GM20000 (cell line): ENCODE measurements around the gene TMTC4.
"Not testable (repeated sequence)": the region's sequence is repeated elsewhere in the genome, so short reads cannot be mapped to it uniquely, and the experiment has no call there.

Experiments
- DNase-seq: peaks from one replicate; pipeline ENCODE4 v3.0.0; 2012; ENCODE audit warnings: low spot score
- TF ChIP-seq, protein P1 (sequence below): IDR thresholded peaks from 2 replicates; pipeline ENCODE4 v1.5.1; 2012; ENCODE audit warnings: mild to moderate bottlenecking, control low read depth; ENCODE audit errors: extremely low read depth, missing control alignments

TMTC4 gene

DNA sequence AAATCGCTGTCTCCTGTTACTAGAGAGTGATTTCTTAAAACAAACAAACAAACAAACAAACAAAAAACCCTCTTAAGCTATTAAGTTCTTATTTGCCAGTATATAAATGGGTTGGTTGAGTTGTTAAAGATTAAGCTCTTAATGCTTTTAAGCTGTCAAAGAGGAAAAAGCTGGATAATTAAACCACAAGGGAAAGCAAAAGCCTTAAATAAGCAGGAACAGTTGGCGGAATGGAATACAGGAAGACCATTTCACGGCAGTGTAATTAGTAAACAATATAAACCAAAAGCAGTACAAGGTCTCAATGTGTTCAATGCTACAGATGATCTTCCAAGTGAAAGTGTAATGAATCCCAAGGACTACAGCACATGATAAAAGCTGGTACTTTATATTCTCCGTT, 53.8 kb downstream of the TMTC4 start:
- TF ChIP-seq, protein P1, sequence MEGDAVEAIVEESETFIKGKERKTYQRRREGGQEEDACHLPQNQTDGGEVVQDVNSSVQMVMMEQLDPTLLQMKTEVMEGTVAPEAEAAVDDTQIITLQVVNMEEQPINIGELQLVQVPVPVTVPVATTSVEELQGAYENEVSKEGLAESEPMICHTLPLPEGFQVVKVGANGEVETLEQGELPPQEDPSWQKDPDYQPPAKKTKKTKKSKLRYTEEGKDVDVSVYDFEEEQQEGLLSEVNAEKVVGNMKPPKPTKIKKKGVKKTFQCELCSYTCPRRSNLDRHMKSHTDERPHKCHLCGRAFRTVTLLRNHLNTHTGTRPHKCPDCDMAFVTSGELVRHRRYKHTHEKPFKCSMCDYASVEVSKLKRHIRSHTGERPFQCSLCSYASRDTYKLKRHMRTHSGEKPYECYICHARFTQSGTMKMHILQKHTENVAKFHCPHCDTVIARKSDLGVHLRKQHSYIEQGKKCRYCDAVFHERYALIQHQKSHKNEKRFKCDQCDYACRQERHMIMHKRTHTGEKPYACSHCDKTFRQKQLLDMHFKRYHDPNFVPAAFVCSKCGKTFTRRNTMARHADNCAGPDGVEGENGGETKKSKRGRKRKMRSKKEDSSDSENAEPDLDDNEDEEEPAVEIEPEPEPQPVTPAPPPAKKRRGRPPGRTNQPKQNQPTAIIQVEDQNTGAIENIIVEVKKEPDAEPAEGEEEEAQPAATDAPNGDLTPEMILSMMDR, result no peak
- DNase-seq, result no peak

DNA sequence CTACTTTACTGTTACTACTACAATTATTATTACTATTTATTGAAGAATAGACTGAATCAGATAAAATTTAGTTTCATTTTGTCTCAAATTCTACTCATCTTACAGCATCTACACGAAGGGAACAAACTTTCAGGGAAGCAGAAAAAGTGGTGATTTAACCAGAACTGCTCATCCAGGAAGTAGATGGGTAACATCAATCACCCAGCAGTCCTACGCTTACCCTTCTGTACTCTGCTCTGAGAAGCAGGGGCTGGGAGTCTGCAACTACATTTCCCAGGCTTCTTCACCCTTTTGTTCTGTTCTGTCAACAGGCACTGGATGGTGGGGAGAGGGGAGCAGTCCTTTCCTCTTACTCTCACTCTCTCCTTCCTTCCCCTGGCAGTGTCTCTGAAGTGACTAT, 54.7 kb downstream of the TMTC4 start:
- TF ChIP-seq, protein P1, result no peak
- DNase-seq, result no peak

DNA sequence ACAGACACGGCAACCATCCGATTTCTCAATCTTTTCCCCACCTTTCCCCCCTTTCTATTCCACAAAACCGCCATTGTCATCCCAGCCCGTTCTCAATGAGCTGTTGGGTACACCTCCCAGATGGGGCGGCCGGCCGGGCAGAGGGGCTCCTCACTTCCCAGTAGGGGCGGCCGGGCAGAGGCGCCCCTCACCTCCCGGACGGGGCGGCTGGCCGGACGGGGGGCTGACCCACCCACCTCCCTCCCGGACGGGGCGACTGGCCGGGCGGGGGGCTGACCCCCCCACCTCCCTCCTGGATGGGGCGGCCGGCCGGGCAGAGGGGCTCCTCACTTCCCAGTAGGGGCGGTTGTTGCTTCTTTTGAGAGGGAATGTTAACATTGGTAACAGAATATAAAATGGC, 55.7 kb downstream of the TMTC4 start:
- not testable (repeated sequence) for DNase-seq

GRCh38 chr13:100613031-100613430, 61.6 kb downstream of the TMTC4 start:
- DNase-seq, result no peak
- TF ChIP-seq, protein P1, result no peak

DNA sequence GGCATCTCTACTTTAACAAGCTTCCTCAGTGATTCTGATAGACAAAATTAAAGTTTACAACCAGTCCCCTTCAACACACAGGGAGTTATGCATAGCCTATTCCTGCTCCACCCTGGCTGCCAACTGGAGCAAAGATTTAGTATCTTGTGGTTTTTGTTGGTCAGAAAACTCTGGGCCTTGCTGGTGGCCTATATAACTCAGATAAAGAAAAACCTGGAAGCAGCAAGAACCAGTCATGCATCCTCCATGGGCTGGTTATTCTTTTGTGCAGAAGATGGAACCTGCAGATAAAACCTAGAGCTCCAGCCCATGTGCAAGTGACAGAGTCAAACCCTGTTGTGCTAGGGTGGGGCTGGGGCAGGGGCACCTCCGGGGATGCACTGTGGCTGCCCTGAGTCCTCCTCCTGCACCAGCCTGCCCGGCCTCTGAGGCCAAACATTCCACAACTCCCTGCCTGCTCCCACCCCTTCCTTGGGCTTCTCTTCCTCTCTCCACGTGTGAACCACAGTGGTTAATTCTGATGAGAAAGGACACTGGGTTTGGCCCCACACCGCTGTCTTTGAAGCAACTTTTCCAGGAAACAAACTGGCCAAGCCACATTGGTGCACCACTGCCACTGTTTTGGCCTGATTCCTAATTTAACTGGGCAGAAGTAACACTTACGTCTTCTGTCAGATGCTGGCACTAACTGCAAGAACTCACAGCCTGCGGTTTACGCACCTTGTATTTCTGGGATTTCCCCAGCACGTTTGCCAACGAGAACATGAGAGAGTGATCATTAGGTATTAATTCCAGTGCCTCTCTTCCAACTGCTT, 62.7 kb downstream of the TMTC4 start:
- DNase-seq, result no peak
- TF ChIP-seq, protein P1, result no peak

DNA sequence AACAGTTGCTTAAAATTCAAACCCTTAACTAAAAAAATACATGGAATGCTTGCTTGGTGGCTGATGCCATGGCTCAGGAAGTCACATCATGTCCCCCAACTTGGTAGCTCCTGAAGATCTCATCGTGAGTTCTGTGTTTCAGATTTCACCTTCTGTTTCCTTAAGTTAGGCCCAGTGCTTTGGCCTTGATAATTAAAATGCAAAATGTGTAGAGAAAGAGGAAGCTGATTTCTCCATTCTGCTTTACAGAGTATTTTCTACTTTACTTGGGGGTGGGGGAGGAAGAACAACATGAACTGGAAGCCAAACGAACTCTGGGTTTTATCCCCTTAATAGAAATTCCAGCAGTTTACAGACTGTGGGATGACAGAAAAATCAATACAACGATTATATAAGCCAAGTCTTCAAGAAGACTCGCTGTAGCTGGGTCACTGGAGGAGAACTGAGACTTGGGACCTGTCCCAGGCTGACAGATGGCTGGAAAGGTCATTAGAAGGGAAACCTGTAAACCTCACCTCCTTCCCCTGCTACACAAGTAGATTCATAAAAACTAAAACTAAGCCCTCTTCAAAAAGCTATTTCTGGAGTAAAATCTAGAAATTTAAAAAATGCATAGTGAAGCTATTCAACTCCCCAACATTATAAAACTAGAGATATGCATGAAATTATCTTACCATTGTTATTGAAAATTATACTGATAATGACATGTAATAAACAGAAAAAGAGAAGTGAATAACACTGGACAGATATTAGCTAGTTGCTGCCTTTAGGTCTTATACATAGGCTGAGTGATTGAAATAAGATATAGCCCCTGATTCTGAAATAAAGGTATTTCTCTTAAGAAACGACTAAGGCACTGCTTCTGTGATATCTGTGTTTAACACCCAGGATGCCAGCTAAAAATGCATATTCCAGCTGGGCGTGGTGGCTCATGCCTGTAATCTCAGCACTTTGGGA, 63.9 kb downstream of the TMTC4 start:
- TF ChIP-seq, protein P1, result no peak
- DNase-seq, result peak; percentile 41

GRCh38 chr13:100608906-100609305, 65.7 kb downstream of the TMTC4 start:
- peak; percentile 70 for DNase-seq
- TF ChIP-seq, protein P1, result no peak
